Middle frontal gyrus (tissue), 1 donor: Measurements from ENCODE around the gene USP4.
"Not testable (repeated sequence)": the region's sequence is repeated elsewhere in the genome, so short reads cannot be mapped to it uniquely, and the experiment has no call there.

Source experiments
- DNase-seq: peaks from one replicate; pipeline ENCODE4 v3.0.0-alpha.2; 2015; ENCODE audit warnings: low spot score; ENCODE audit errors: extremely low spot score

The USP4 gene

GRCh38 chr3:49351521-49352011 lies 11.7 kb upstream of the USP4 start:
- DNase-seq, result no peak

- no peak for DNase-seq
Observed at GRCh38 chr3:49349348-49350114, 9.7 kb upstream of the USP4 start.

GRCh38 chr3:49348361-49348760 lies 8.5 kb upstream of the USP4 start:
- DNase-seq, result not testable (repeated sequence)

GRCh38 chr3:49346797-49347251 lies 7.0 kb upstream of the USP4 start:
- DNase-seq, result no peak

GRCh38 chr3:49343163-49343562 lies 3.3 kb upstream of the USP4 start:
- DNase-seq, result no peak

GRCh38 chr3:49341996-49342395 lies 2.1 kb upstream of the USP4 start:
- DNase-seq, result no peak

GRCh38 chr3:49339581-49339940 lies 292 bp downstream of the USP4 start:
- no peak for DNase-seq

- no peak for DNase-seq
Observed at GRCh38 chr3:49333916-49334633, 5.8 kb downstream of the USP4 start.

- DNase-seq, result no peak
Observed at GRCh38 chr3:49333091-49333490, 6.8 kb downstream of the USP4 start.

- DNase-seq, result no peak
Observed at GRCh38 chr3:49329186-49329585, 10.7 kb downstream of the USP4 start.

- DNase-seq, result not testable (repeated sequence)
Observed at GRCh38 chr3:49328350-49328749, 11.5 kb downstream of the USP4 start.

GRCh38 chr3:49327485-49327884 lies 12.4 kb downstream of the USP4 start:
- no peak for DNase-seq

- no peak for DNase-seq
Observed at GRCh38 chr3:49324768-49325167, 15.1 kb downstream of the USP4 start.

GRCh38 chr3:49316696-49317457 lies 23.0 kb downstream of the USP4 start:
- no peak for DNase-seq

- DNase-seq, result no peak
Observed at GRCh38 chr3:49313896-49314688, 25.8 kb downstream of the USP4 start.

- no peak for DNase-seq
Observed at GRCh38 chr3:49311283-49311682, 28.6 kb downstream of the USP4 start.

GRCh38 chr3:49310677-49311076 lies 29.2 kb downstream of the USP4 start:
- DNase-seq, result no peak

GRCh38 chr3:49305608-49306007 lies 34.2 kb downstream of the USP4 start:
- DNase-seq, result no peak

- no peak for DNase-seq
Observed at GRCh38 chr3:49302613-49303012, 37.2 kb downstream of the USP4 start.

GRCh38 chr3:49300595-49300994 lies 39.3 kb downstream of the USP4 start:
- DNase-seq, result no peak

- DNase-seq, result no peak
Observed at GRCh38 chr3:49298511-49298910, 41.3 kb downstream of the USP4 start.
